NCI-H345 treated with DMSO at 0.1 percent for 48 hours (cell line): ENCODE data around the gene RIMS3.

Source experiments
- DNase-seq: peaks from one replicate; lab custom pipeline; 2025; ENCODE audit not compliant: unreplicated experiment; lab: John Stamatoyannopoulos, UW

Gene RIMS3

GRCh38 chr1:40653851-40654537, 11.5 kb downstream of the RIMS3 start:
- DNase-seq, result no peak

GRCh38 chr1:40652979-40653378, 12.5 kb downstream of the RIMS3 start:
- no peak for DNase-seq

GRCh38 chr1:40652468-40652867, 13.0 kb downstream of the RIMS3 start:
- no peak for DNase-seq

GRCh38 chr1:40651138-40651857, 14.2 kb downstream of the RIMS3 start:
- DNase-seq, result no peak

- DNase-seq, result no peak
Measured at GRCh38 chr1:40650075-40650474, 15.4 kb downstream of the RIMS3 start.

- DNase-seq, result no peak
Measured at GRCh38 chr1:40649592-40649930, 15.9 kb downstream of the RIMS3 start.

GRCh38 chr1:40648928-40649591, 16.4 kb downstream of the RIMS3 start:
- DNase-seq, result no peak

- DNase-seq, result no peak
Measured at GRCh38 chr1:40648200-40648599, 17.3 kb downstream of the RIMS3 start.

- DNase-seq, result no peak
Measured at GRCh38 chr1:40646315-40646714, 19.2 kb downstream of the RIMS3 start.

- no peak for DNase-seq
Measured at GRCh38 chr1:40645118-40645680, 20.3 kb downstream of the RIMS3 start.

GRCh38 chr1:40641601-40642242, 23.8 kb downstream of the RIMS3 start:
- DNase-seq, result no peak

- DNase-seq, result no peak
Measured at GRCh38 chr1:40640314-40641076, 25.0 kb downstream of the RIMS3 start.

- DNase-seq, result no peak
Measured at GRCh38 chr1:40638097-40639036, 27.1 kb downstream of the RIMS3 start.

GRCh38 chr1:40637470-40638007, 27.9 kb downstream of the RIMS3 start:
- no peak for DNase-seq

GRCh38 chr1:40636777-40637176, 28.7 kb downstream of the RIMS3 start:
- DNase-seq, result no peak

- DNase-seq, result no peak
Measured at GRCh38 chr1:40635763-40636500, 29.6 kb downstream of the RIMS3 start.

GRCh38 chr1:40634901-40635655, 30.4 kb downstream of the RIMS3 start:
- DNase-seq, result no peak

GRCh38 chr1:40633931-40634376, 31.5 kb downstream of the RIMS3 start:
- DNase-seq, result no peak
